GDM1 (cell line): Measurements from ENCODE around the gene AOC3.
"Not testable (repeated sequence)": the region's sequence is repeated elsewhere in the genome, so short reads cannot be mapped to it uniquely, and the experiment has no call there.

ENCODE experiments used
- DNase-seq: peaks from one replicate; lab custom pipeline; 2025; lab: John Stamatoyannopoulos, UW

Gene AOC3

GRCh38 chr17:42894283-42895184 lies 43.5 kb downstream of the AOC3 start:
- DNase-seq: no peak

- DNase-seq: no peak
These were observed 44.2 kb downstream of the AOC3 start for GRCh38 chr17:42895185-42895555.

DNA sequence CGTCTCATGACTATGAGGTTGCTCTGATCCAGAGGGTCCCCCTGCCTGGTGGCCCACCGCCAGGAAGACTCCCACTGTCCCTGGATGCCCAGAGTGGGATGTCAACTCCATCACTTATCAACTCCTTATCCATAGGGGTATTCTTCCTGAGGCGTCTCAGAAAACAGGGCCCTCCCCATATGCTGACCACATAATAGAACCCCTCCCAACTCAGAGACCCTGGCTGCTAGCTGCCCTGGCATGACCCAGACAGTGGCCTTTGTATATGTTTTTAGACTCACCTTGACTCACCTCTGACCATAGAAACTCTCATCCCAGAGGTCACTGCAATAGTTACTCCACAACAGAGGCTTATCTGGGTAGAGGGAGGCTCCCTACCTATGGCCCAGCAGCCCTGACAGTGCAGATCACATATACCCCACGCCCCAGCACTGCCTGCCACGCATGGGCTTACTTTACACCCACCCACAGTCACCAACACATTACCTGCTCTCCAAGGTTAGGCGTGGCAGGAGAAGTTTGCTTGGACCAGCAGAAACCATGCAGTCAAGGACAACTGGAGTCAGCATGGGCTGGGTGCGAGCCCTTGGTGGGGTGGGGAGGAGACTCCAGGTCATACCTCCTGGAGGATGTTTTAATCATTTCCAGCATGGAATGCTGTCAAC lies 47.3 kb downstream of the AOC3 start:
- no peak for DNase-seq

GRCh38 chr17:42899981-42900380 lies 49.0 kb downstream of the AOC3 start:
- DNase-seq: not testable (repeated sequence)

- DNase-seq: no peak
These were observed 49.7 kb downstream of the AOC3 start, which contains the start of gene G6PC1 for GRCh38 chr17:42900460-42901331. Gene G6PC1, plus strand, starts transcription at chr17:42900799. Its CDS starts 78 bp downstream, at chr17:42900877.

DNA sequence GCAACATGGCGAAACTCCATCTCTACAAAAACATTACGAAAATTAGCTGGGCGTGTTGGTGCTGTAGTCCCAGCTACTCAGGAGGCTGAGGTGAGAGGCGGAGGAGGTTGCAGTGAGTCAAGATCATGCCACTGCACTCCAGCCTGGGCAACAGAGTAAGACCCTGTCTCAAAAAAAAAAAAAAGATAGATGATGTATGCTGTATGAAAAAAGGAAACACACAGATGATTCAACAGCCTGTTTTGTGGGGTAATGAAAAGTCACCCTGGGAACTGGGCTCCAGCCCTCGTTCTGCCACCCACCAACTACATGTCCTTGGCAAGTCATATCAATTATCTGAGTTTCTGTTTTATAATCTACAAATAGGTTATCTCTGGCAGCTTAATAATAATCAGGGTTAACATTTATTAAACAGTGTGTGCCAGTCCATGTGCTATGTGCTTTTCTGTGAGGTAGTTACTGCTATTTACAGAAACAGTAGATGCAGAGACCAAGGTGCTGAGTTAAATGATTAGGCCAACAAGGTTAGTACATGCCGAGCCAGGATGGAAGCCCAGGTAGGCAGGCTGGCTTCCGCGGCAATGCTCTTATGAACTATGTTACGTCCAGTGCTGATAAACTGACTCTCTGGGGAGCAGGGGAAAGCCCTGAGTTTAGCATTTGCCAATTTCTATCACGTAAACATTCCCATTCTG lies 50.7 kb downstream of the AOC3 start:
- no peak for DNase-seq

- no peak for DNase-seq
These were observed 53.1 kb downstream of the AOC3 start for GRCh38 chr17:42904110-42904469.

DNA sequence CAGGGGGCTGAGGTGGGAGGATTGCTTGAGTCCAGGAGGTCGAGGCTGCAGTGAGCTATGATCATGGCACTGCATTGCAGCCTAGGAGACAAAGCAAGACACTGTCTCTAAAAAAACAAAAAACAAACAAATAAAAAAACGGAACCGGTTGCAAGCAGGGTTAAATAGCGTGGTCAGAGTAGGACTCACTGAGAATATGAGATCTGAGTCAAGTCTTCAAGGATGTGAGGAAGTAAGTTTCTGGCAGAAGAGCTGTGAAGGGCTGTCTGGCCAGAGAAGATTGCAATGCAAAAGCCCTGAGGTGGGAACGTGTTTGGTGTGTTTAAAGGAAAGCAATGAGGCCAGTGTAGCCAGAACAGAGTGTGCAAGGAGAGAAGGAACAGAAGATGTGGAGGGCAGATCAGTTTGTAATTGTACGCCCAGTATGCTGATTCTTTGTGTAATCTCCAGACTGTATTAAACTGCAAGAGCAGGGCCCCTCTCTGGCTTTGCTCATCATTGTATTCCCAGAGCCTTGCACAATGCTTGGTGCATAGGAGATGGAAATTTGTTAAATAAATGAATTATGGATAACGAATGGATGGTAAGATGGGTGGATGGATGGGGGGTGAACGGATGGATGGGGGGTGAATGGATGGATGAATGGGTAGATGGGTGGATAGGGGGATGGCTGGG lies 55.9 kb downstream of the AOC3 start:
- DNase-seq: no peak
